Measurements from ENCODE around the gene RSPH4A. TPM values are rescaled to one million over a fixed set of nuclear protein-coding genes. Genes with fewer than 3 reads are reported as not detected.
"Not testable (repeated sequence)": the region's sequence is repeated elsewhere in the genome, so short reads cannot be mapped to it uniquely, and the experiment has no call there.

Gene RSPH4A
- total RNA-seq, 1 donor from 2014 or later: 4.4 TPM

- no peak for DNase-seq (ENCODE audit: extremely low spot score, unreplicated experiment)
- Mint-ChIP-seq H3K27ac (no peak overlapping the region), H3K36me3 (peaks cover 29% of the 10 kb centered on the region), H3K4me3 (no peak overlapping the region), H3K9me3 (no peaks in the 10 kb centered on the region), H3K27me3 (no peaks in the 10 kb centered on the region), H3K4me1 (ENCODE audit: unreplicated experiment) (no peaks in the 10 kb centered on the region)
- no peak for TF ChIP-seq CTCF (conservative IDR thresholded peaks at IDR 0.05)
Observed at GRCh38 chr6:116586276-116586675, 30.0 kb upstream of the RSPH4A start.

GRCh38 chr6:116586738-116587137 lies 29.5 kb upstream of the RSPH4A start:
- DNase-seq (ENCODE audit: extremely low spot score, unreplicated experiment): no peak
- H3K4me1 Mint-ChIP-seq (ENCODE audit: unreplicated experiment): no peaks in the 10 kb centered on the region

GRCh38 chr6:116595247-116595646 lies 21.0 kb upstream of the RSPH4A start:
- no peak for TF ChIP-seq CTCF (conservative IDR thresholded peaks at IDR 0.05)
- Mint-ChIP-seq H3K36me3 (peaks cover 28% of the 10 kb centered on the region), H3K27ac (no peak overlapping the region), H3K4me3 (no peak overlapping the region), H3K9me3 (no peaks in the 10 kb centered on the region), H3K4me1 (ENCODE audit: unreplicated experiment) (no peaks in the 10 kb centered on the region), H3K27me3 (no peaks in the 10 kb centered on the region)
- DNase-seq (ENCODE audit: extremely low spot score, unreplicated experiment): no peak

More at GRCh38 chr6:116586738-116587137, 29.5 kb upstream of the RSPH4A start:
- H3K9me3 Mint-ChIP-seq: no peaks in the 10 kb centered on the region
- H3K27me3 Mint-ChIP-seq: no peaks in the 10 kb centered on the region
- H3K36me3 Mint-ChIP-seq: peaks cover 29% of the 10 kb centered on the region
- TF ChIP-seq CTCF (conservative IDR thresholded peaks at IDR 0.05): no peak
- H3K4me3 Mint-ChIP-seq: no peak overlapping the region
- H3K27ac Mint-ChIP-seq: no peak overlapping the region

- TF ChIP-seq CTCF (conservative IDR thresholded peaks at IDR 0.05): no peak
- no peaks in the 10 kb centered on the region for H3K27me3 Mint-ChIP-seq
- no peak for DNase-seq (ENCODE audit: extremely low spot score, unreplicated experiment)
- H3K36me3 Mint-ChIP-seq: peaks cover 21% of the 10 kb centered on the region
- H3K4me3 Mint-ChIP-seq: no peak overlapping the region
- H3K4me1 Mint-ChIP-seq (ENCODE audit: unreplicated experiment): no peaks in the 10 kb centered on the region
- no peaks in the 10 kb centered on the region for H3K9me3 Mint-ChIP-seq
- no peak overlapping the region for H3K27ac Mint-ChIP-seq
Observed at GRCh38 chr6:116596815-116597214, 19.5 kb upstream of the RSPH4A start.

GRCh38 chr6:116603916-116604315 lies 12.4 kb upstream of the RSPH4A start:
- not testable (repeated sequence) for H3K4me1 Mint-ChIP-seq (ENCODE audit: unreplicated experiment); DNase-seq (ENCODE audit: extremely low spot score, unreplicated experiment); H3K27me3 Mint-ChIP-seq; H3K4me3 Mint-ChIP-seq; H3K9me3 Mint-ChIP-seq; H3K27ac Mint-ChIP-seq; H3K36me3 Mint-ChIP-seq

GRCh38 chr6:116604868-116605267 lies 11.4 kb upstream of the RSPH4A start:
- H3K27ac Mint-ChIP-seq: not testable (repeated sequence)

GRCh38 chr6:116605935-116606334 lies 10.3 kb upstream of the RSPH4A start:
- Mint-ChIP-seq H3K9me3 (no peaks in the 10 kb centered on the region), H3K4me3 (no peak overlapping the region), H3K27ac (no peak overlapping the region), H3K27me3 (no peaks in the 10 kb centered on the region), H3K36me3 (peaks cover 3% of the 10 kb centered on the region), H3K4me1 (ENCODE audit: unreplicated experiment) (no peaks in the 10 kb centered on the region)
- no peak for DNase-seq (ENCODE audit: extremely low spot score, unreplicated experiment)
- no peak for TF ChIP-seq CTCF (conservative IDR thresholded peaks at IDR 0.05)

More at GRCh38 chr6:116604868-116605267, 11.4 kb upstream of the RSPH4A start:
- DNase-seq (ENCODE audit: extremely low spot score, unreplicated experiment); H3K36me3 Mint-ChIP-seq; H3K27me3 Mint-ChIP-seq; H3K4me1 Mint-ChIP-seq (ENCODE audit: unreplicated experiment); H3K9me3 Mint-ChIP-seq; H3K4me3 Mint-ChIP-seq: not testable (repeated sequence)

Data from type B pancreatic cell (in vitro differentiated cells).